OCI-LY3 (cell line): ENCODE measurements around the gene CEP68.

Experiments
- EZH2phosphoT487 ChIP-seq: fragments of 200-600 bp; shearing (Covaris generic); IDR thresholded peaks from 2 replicates; pipeline ENCODE4 v1.6.1; 2018; ENCODE audit warnings: antibody characterized with exemption, mixed run types, low read depth
- TF ChIP-seq, protein P1 (sequence below): fragments of 200-600, 300-600 bp; sonication (generic); IDR thresholded peaks from 2 replicates; pipeline ENCODE4 v1.5.1; 2014; ENCODE audit warnings: antibody characterized with exemption, low read length, low read depth

DNA sequence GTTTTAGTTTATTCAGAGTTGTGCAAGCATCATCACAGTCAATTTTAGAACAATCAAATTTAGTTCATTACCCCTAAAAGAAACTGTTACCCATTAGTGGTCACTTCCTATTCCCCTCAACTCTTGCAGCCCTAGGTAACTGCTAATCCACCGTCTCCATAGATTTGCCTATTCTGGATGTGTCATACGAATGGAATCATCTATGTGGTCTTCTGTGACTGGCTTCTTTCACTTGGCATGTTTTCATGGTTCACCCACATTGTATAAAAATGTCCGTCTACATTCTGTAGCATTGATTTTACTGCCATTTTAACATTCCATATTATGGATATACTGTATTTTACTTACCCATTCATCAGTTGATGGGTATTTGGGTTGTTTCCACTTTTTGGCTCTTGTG is 5.3 kb upstream of the CEP68 start:
- TF ChIP-seq, protein P1, sequence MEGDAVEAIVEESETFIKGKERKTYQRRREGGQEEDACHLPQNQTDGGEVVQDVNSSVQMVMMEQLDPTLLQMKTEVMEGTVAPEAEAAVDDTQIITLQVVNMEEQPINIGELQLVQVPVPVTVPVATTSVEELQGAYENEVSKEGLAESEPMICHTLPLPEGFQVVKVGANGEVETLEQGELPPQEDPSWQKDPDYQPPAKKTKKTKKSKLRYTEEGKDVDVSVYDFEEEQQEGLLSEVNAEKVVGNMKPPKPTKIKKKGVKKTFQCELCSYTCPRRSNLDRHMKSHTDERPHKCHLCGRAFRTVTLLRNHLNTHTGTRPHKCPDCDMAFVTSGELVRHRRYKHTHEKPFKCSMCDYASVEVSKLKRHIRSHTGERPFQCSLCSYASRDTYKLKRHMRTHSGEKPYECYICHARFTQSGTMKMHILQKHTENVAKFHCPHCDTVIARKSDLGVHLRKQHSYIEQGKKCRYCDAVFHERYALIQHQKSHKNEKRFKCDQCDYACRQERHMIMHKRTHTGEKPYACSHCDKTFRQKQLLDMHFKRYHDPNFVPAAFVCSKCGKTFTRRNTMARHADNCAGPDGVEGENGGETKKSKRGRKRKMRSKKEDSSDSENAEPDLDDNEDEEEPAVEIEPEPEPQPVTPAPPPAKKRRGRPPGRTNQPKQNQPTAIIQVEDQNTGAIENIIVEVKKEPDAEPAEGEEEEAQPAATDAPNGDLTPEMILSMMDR = no peak
- TF ChIP-seq EZH2phosphoT487 = no peak
